ENCODE measurements around the gene CAVIN2. TPM values are rescaled to one million over a fixed set of nuclear protein-coding genes. Genes with fewer than 3 reads are reported as not detected.

The CAVIN2 gene
- total RNA-seq, 1 donor: 1.8 TPM

- peak overlapping the region; percentile 33 for H3K4me2 ChIP-seq (ENCODE audit: insufficient read depth, low read length)
- DNase-seq (ENCODE audit: insufficient read length, low spot score, missing footprints): no peak
- H3K27me3 ChIP-seq (ENCODE audit: insufficient read depth, low read length): no peaks in the 10 kb centered on the region
- H3K79me2 ChIP-seq (ENCODE audit: insufficient read depth, low read length): no peaks in the 10 kb centered on the region
- H3K4me1 ChIP-seq (ENCODE audit: insufficient read depth, low read length): peaks cover 20% of the 10 kb centered on the region
- H3K27ac ChIP-seq (ENCODE audit: low read depth, low read length): peak overlapping the region; percentile 53
- H3K4me3 ChIP-seq (ENCODE audit: insufficient read depth, low read length): no peak overlapping the region
- no peak overlapping the region for H2AFZ ChIP-seq (ENCODE audit: low read length)
- no peaks in the 10 kb centered on the region for H3K36me3 ChIP-seq (ENCODE audit: insufficient read depth, low read length)
- no peaks in the 10 kb centered on the region for H4K20me1 ChIP-seq (ENCODE audit: insufficient read depth, low read length)
- TF ChIP-seq, protein P1, sequence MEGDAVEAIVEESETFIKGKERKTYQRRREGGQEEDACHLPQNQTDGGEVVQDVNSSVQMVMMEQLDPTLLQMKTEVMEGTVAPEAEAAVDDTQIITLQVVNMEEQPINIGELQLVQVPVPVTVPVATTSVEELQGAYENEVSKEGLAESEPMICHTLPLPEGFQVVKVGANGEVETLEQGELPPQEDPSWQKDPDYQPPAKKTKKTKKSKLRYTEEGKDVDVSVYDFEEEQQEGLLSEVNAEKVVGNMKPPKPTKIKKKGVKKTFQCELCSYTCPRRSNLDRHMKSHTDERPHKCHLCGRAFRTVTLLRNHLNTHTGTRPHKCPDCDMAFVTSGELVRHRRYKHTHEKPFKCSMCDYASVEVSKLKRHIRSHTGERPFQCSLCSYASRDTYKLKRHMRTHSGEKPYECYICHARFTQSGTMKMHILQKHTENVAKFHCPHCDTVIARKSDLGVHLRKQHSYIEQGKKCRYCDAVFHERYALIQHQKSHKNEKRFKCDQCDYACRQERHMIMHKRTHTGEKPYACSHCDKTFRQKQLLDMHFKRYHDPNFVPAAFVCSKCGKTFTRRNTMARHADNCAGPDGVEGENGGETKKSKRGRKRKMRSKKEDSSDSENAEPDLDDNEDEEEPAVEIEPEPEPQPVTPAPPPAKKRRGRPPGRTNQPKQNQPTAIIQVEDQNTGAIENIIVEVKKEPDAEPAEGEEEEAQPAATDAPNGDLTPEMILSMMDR (IDR thresholded peaks at IDR 0.05; ENCODE audit: extremely low read depth, low read depth, low read length): no peak
- H3K9me3 ChIP-seq (ENCODE audit: low read depth, low read length): no peaks in the 10 kb centered on the region
Measured at GRCh38 chr2:191894681-191895147, 47.8 kb upstream of the CAVIN2 start.

GRCh38 chr2:191892391-191892790 is 45.5 kb upstream of the CAVIN2 start:
- Histone ChIP-seq H3K9me3 (ENCODE audit: low read depth, low read length) (no peaks in the 10 kb centered on the region), H4K20me1 (ENCODE audit: insufficient read depth, low read length) (no peaks in the 10 kb centered on the region), H3K27ac (ENCODE audit: low read depth, low read length) (no peak overlapping the region), H3K4me3 (ENCODE audit: insufficient read depth, low read length) (no peak overlapping the region), H3K79me2 (ENCODE audit: insufficient read depth, low read length) (no peaks in the 10 kb centered on the region), H3K36me3 (ENCODE audit: insufficient read depth, low read length) (no peaks in the 10 kb centered on the region), H3K4me2 (ENCODE audit: insufficient read depth, low read length) (peak overlapping the region; percentile 8), H3K27me3 (ENCODE audit: insufficient read depth, low read length) (no peaks in the 10 kb centered on the region), H2AFZ (ENCODE audit: low read length) (no peak overlapping the region), H3K4me1 (ENCODE audit: insufficient read depth, low read length) (peaks cover 20% of the 10 kb centered on the region)
- TF ChIP-seq, protein P1 (IDR thresholded peaks at IDR 0.05; ENCODE audit: extremely low read depth, low read depth, low read length): no peak
- DNase-seq (ENCODE audit: insufficient read length, low spot score, missing footprints): no peak

GRCh38 chr2:191891656-191892055 is 44.8 kb upstream of the CAVIN2 start:
- no peak for DNase-seq (ENCODE audit: insufficient read length, low spot score, missing footprints)
- Histone ChIP-seq H3K4me3 (ENCODE audit: insufficient read depth, low read length) (no peak overlapping the region), H2AFZ (ENCODE audit: low read length) (no peak overlapping the region), H3K27me3 (ENCODE audit: insufficient read depth, low read length) (no peaks in the 10 kb centered on the region), H3K4me2 (ENCODE audit: insufficient read depth, low read length) (no peak overlapping the region), H4K20me1 (ENCODE audit: insufficient read depth, low read length) (no peaks in the 10 kb centered on the region), H3K79me2 (ENCODE audit: insufficient read depth, low read length) (no peaks in the 10 kb centered on the region), H3K36me3 (ENCODE audit: insufficient read depth, low read length) (no peaks in the 10 kb centered on the region), H3K9me3 (ENCODE audit: low read depth, low read length) (no peaks in the 10 kb centered on the region), H3K4me1 (ENCODE audit: insufficient read depth, low read length) (peaks cover 20% of the 10 kb centered on the region), H3K27ac (ENCODE audit: low read depth, low read length) (no peak overlapping the region)
- TF ChIP-seq, protein P1 (IDR thresholded peaks at IDR 0.05; ENCODE audit: extremely low read depth, low read depth, low read length): no peak

DNA sequence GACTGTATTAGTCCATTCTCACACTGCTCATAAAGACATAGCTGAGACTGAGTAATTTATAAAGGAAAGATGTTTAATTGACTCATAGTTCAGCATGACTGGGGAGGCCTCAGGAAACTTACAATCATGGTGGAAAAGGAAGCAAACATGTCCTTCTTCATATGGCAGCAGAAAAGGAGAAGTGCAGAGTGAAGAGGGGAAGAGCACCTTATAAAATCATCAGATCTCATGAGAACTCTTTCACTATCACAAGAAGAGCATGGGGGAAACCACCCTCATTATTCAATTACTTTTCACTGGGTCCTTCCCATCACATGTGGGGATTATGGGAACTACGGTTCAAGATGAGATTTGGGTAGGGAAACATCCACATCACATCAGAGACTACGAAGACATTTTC is 43.0 kb upstream of the CAVIN2 start:
- TF ChIP-seq, protein P1 (IDR thresholded peaks at IDR 0.05; ENCODE audit: extremely low read depth, low read depth, low read length): no peak
- H3K27ac ChIP-seq (ENCODE audit: low read depth, low read length): no peak overlapping the region
- peaks cover 13% of the 10 kb centered on the region for H3K4me1 ChIP-seq (ENCODE audit: insufficient read depth, low read length)
- DNase-seq (ENCODE audit: insufficient read length, low spot score, missing footprints): no peak
- H3K4me3 ChIP-seq (ENCODE audit: insufficient read depth, low read length): no peak overlapping the region
- no peak overlapping the region for H3K4me2 ChIP-seq (ENCODE audit: insufficient read depth, low read length)
- H3K36me3 ChIP-seq (ENCODE audit: insufficient read depth, low read length): no peaks in the 10 kb centered on the region
- no peaks in the 10 kb centered on the region for H4K20me1 ChIP-seq (ENCODE audit: insufficient read depth, low read length)
- no peaks in the 10 kb centered on the region for H3K9me3 ChIP-seq (ENCODE audit: low read depth, low read length)
- H3K79me2 ChIP-seq (ENCODE audit: insufficient read depth, low read length): no peaks in the 10 kb centered on the region
- no peak overlapping the region for H2AFZ ChIP-seq (ENCODE audit: low read length)
- H3K27me3 ChIP-seq (ENCODE audit: insufficient read depth, low read length): no peaks in the 10 kb centered on the region
